Fibroblast of the conjunctiva (primary cell): Measurements from ENCODE around the gene OSMR.

Experiments
- DNase-seq: peaks from one replicate; pipeline ENCODE4 v3.0.0-alpha.2; 2010; ENCODE audit warnings: low read depth

Gene OSMR

GRCh38 chr5:38871790-38872551, 26.2 kb downstream of the OSMR start:
- DNase-seq = peak; percentile 98

DNA sequence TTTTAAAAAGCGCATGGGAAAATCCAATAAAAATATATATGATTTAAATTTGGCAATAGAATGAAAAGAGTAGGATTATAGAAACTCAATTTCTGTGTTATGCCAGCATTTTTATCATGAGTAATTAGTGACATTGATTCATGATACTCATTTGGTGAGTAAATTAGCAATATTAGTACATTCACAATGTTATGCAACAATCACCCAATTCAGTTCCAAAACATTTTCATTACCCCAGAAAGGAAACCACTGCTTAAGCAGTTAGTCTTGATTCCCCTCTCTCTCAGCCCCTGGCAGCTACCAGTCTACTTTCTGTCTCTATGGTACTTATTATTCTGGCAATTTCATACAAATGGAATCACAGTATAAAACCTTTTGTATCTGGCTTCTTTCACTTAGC, 27.0 kb downstream of the OSMR start:
- no peak for DNase-seq

DNA sequence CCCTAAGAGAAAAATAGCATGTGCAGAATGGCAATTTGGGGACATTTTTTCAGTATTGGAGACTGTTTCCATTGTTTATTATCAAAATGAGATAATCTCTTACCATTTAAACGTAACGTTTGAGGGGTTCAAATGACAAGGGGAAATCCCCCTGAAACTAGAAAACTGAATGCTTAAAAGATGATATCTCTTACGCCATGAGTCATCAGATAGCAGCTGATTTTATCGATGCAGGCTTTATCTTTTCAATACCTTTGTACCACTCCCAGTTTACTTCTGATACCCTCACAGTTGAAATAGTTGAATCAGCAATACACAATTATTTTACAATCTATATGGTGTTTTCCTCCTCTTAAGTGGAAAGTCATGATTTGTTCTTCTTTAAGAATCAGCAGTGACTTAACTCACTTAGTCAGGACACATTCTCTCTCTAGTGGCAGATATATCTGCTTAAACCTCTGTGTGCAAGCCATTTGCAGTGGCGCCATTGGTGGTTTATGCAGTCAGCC, 29.2 kb downstream of the OSMR start:
- no peak for DNase-seq

GRCh38 chr5:38878391-38879077, 32.7 kb downstream of the OSMR start:
- no peak for DNase-seq

- DNase-seq = no peak
Observed at GRCh38 chr5:38879078-38879460, 33.3 kb downstream of the OSMR start.

GRCh38 chr5:38883842-38884241, 38.0 kb downstream of the OSMR start:
- DNase-seq = no peak

GRCh38 chr5:38885208-38885607, 39.4 kb downstream of the OSMR start:
- DNase-seq = no peak

DNA sequence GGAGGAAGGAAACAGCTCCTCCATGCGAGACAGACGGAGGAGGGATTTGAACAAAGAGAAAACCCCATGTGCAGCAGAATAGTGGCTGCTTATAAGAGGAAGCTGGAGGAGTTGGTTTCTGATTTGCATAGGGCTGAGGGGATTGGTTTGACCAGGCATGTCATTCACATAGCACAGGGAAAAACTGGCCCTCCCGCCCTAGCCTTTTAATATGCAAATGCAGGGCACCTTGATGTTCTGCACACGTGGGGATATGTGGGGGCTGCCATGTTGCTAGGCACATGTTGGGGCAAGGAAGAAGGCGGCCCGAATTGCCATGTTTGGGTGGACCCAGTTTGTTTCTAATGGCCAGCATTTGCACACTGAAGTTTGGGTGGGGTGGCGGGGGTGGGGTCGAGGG, 42.2 kb downstream of the OSMR start:
- DNase-seq = no peak

DNA sequence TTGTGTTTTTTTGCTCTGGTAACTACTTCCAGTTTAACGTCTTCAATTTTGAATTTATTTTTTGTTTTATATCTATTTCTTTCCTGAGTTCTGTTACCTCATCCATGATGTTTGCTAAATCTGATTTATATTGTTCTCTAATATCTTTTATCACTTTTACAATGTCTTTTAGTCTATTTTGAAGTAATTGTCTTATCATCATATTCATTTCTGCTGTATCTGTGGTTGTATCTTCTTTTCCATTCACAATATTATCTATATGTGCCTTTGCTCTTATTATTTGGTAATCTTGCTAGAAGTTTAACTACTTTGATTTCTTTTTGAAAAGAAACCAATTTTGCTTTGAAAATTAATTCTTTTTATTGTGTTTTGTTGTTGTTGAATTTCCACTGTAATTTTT, 43.6 kb downstream of the OSMR start:
- no peak for DNase-seq

GRCh38 chr5:38891563-38891962, 45.8 kb downstream of the OSMR start:
- DNase-seq = no peak

DNA sequence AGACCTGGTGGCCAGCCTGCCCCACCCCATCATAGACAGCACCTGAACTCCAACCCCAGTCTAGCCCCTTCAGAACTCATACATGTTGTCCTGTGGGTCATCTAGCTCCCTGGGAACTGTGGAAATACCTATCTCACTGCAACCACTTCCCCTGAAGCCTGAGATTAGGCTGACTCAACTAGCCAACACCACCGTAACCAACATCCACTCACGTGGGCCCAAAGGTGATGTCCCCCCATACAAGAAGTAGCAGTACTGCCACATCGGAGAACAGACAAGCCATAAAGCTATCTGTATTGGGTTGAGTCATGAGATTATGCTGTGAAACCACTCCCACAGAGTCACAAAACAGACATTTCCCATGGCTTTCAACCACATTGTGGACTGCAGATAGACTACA, 46.6 kb downstream of the OSMR start:
- no peak for DNase-seq

DNA sequence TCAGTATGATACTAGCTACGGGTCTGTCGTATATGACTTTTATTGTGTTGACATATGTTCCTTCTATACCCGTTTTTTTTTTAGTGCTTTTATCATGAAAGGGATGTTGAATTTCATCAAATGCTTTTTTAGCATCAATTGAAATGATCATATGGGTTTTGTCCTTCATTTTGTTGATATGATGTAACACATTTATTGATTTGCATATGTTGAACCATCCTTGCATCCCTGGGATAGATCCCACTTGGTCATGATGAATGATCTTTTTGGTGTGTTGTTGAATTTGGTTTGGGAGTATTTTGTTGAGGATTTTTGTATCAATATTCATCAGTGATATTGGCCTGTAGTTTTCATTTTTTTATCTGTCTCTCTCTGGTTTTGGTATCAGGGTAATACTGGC, 50.9 kb downstream of the OSMR start:
- DNase-seq = no peak

DNA sequence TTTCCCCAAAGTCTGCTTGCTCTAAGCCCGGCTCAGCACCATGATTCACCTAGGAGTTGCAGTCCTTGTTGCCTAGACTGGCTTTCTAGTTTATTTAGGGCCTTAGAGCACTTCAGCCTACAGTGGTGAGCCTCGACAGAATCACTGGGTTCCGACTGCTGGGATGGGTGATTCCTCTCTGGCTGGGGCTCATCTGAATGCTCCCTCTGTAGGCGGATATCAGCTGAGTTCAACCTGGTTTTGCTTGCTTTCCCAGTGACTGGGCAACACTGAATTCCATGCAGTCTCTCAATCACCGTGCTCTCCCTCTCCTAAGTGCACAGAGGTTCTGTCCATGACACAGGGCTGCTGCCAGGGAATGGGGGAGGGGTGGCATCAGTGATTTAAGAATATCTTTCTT, 54.1 kb downstream of the OSMR start:
- DNase-seq = no peak

DNA sequence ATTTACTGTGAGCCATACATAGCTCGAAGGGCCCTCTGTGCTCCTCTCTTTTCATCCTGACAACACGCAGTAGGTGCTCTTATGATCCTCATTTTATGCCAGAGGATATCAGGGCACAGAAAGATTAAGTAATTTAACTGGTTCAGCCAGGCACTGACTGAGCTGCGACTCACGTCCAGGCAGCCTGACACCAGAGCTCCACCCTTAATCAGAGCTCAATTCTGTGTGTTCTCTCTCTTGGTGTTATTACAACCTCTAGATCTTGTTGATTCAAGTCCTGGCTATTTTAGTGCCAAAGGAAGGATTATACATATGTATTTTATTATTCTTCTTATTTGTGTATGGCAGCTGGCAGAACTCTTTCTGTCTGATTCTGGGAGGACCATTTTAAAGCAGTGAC, 59.7 kb downstream of the OSMR start:
- DNase-seq = no peak

GRCh38 chr5:38906503-38906902, 60.7 kb downstream of the OSMR start:
- DNase-seq = no peak

- no peak for DNase-seq
Observed at GRCh38 chr5:38911933-38912332, 66.1 kb downstream of the OSMR start.

DNA sequence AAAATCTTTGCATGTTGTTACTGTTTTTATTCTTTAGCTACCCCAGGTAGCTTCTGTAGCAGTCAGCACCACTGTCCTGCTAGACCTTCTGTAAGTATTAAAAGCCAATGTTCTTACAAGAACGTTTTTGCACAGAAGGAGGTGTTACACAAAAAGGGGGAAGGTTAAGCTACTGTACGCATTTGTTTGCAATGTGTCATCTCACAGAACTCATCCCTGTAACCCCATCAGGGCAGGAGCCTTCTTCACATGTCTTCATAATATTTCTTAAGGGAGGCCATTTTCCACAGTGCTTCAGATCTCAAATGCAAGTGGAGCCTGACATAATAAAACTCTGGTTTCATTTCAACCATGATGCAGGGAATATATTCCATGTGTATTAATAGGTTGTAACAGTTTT, 67.9 kb downstream of the OSMR start:
- DNase-seq = no peak

GRCh38 chr5:38916802-38917201, 71.0 kb downstream of the OSMR start:
- no peak for DNase-seq

- DNase-seq = no peak
Observed at GRCh38 chr5:38921174-38921573, 75.4 kb downstream of the OSMR start.

- DNase-seq = peak; percentile 40
Observed at GRCh38 chr5:38922199-38922598, 76.4 kb downstream of the OSMR start.

GRCh38 chr5:38923661-38924451, 78.0 kb downstream of the OSMR start:
- no peak for DNase-seq

DNA sequence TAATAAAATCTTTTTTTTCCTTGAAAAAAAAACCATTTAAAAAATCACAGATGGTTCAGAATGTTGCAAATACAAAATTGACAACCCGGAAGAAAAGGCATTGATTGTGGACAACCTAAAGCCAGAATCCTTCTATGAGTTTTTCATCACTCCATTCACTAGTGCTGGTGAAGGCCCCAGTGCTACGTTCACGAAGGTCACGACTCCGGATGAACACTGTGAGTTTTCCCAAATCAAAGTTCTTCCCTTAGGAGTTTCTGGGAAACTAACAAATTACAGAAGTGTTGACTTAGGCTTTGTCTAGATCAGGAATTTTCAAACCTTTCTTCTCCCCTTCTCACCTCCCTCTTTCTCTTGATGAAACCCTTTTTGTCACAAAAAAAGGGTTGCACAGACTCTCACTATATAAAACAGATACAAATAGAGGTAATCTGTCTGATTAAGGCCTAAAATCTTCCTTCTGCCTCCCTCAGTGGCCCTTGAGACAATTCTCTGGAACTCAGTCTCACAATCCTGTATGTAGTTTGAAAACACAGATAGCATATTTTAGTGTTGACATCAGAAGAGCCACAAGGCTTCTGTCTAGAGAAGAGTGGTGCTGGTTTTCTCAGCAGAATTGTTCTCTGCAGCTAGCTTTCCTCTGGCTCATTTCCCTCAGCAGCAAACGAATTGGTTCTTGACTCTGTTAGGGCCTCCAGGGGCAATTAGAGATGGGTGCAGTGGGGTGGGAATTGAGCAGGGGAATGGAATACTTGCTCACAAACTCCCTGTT, 79.5 kb downstream of the OSMR start:
- DNase-seq = peak; percentile 5
